ENCODE measurements around the gene CDK11B. TPM values are rescaled to one million over a fixed set of nuclear protein-coding genes. Genes with fewer than 3 reads are reported as not detected.

CDK11B gene
- total RNA-seq, 1 experiment from 2014 or later = 30.1 TPM

- no peak overlapping the region for H3K9ac ChIP-seq (ENCODE audit: extremely low read depth, insufficient read length, low read length)
- H3K9me3 Mint-ChIP-seq = no peaks in the 10 kb centered on the region
- no peak overlapping the region for H4K5ac ChIP-seq (ENCODE audit: insufficient read length, low read depth, low read length)
- H2BK5ac ChIP-seq (ENCODE audit: insufficient read length, low read length) = no peak overlapping the region
- DNase-seq = no peak
- H3T11ph ChIP-seq (ENCODE audit: low read length) = no peak overlapping the region
- no peak overlapping the region for H2AK5ac ChIP-seq (ENCODE audit: insufficient read length, low read length)
- no peak overlapping the region for H2BK20ac ChIP-seq (ENCODE audit: low read depth, low read length, poor library complexity, severe bottlenecking)
- no peak overlapping the region for H2AFZ ChIP-seq (ENCODE audit: low read length)
- H3K36me3 Mint-ChIP-seq (ENCODE audit: insufficient read depth in 1 of 3, low read depth in 3 of 3) = peaks cover 0 to 2% (median 0%) of the 10 kb centered on the region in 3 experiments; a peak in 1 of 7 replicates
- no peak overlapping the region for H3K4me2 ChIP-seq (ENCODE audit: insufficient read depth, insufficient read length, low read length)
- H3K23me2 ChIP-seq (ENCODE audit: insufficient read length, low read depth, low read length, poor library complexity, severe bottlenecking) = no peaks in the 10 kb centered on the region
- H3K9me3 ChIP-seq (ENCODE audit: control insufficient read depth, low read depth, low read length) = no peaks in the 10 kb centered on the region
- H3K4me1 ChIP-seq (ENCODE audit: insufficient read depth, low read length) = no peaks in the 10 kb centered on the region
- H3K27ac ChIP-seq (ENCODE audit: insufficient read length, low read depth, low read length) = no peak overlapping the region
- H3K4me1 Mint-ChIP-seq = no peaks in the 10 kb centered on the region
- H3K4ac ChIP-seq (ENCODE audit: low read depth, low read length) = no peak overlapping the region
- no peak for TF ChIP-seq CTCF (conservative IDR thresholded peaks at IDR 0.05)
- H3K14ac ChIP-seq (ENCODE audit: insufficient read depth, low read length) = no peak overlapping the region
- H3K18ac ChIP-seq (ENCODE audit: insufficient read length, low read depth, low read length) = no peak overlapping the region
- H2BK15ac ChIP-seq (ENCODE audit: low read depth, low read length) = no peak overlapping the region
- H3K27ac Mint-ChIP-seq = no peak overlapping the region
- no peak overlapping the region for H2BK12ac ChIP-seq (ENCODE audit: insufficient read length, low read depth, low read length)
- H4K20me1 ChIP-seq (ENCODE audit: control insufficient read depth, insufficient read depth, insufficient read length) = no peaks in the 10 kb centered on the region
- no peak overlapping the region for H3K4me3 Mint-ChIP-seq
- H3K79me1 ChIP-seq (ENCODE audit: insufficient read depth, low read depth, low read length, poor library complexity, severe bottlenecking) = no peaks in the 10 kb centered on the region
- H3K23ac ChIP-seq (ENCODE audit: insufficient read length, low read depth, low read length) = no peak overlapping the region
- no CpG with 5 or more reads among the region's 51 CpGs for WGBS (ENCODE audit: extremely low coverage, insufficient read length, low lambda C conversion rate)
- no peak overlapping the region for H2BK120ac ChIP-seq (ENCODE audit: low read depth, low read length, poor library complexity, severe bottlenecking)
- H3K79me2 ChIP-seq (ENCODE audit: insufficient read depth, low read length) = no peaks in the 10 kb centered on the region
- H4K8ac ChIP-seq (replicated peaks; ENCODE audit: insufficient read length, low read depth, low read length) = no peak overlapping the region
- no peaks in the 10 kb centered on the region; the same call in 1 of the 2 replicates for H3K27me3 Mint-ChIP-seq (ENCODE audit: low read depth)
- H4K91ac ChIP-seq (ENCODE audit: insufficient read length, low read depth, low read length) = no peak overlapping the region
- H3K56ac ChIP-seq (ENCODE audit: insufficient read length, low read depth, low read length) = no peak overlapping the region
- H3K27me3 ChIP-seq (ENCODE audit: insufficient read depth, low read length) = no peaks in the 10 kb centered on the region
Measured at GRCh38 chr1:1623631-1624442, 35.0 kb downstream of the CDK11B start.

Measured in H9 (cell line).